Neutrophil (primary cell): ENCODE results near the gene ID4.

ENCODE experiments used
- H3K27ac ChIP-seq: fragments of 200-600 bp; sonication (generic); 2 replicates; pipeline ENCODE4 v1.5.1; 2016; ENCODE audit warnings: mild to moderate bottlenecking, moderate library complexity
- H3K27me3 ChIP-seq: fragments of 200-600 bp; sonication (generic); 2 replicates; pipeline ENCODE4 v1.6.0; 2016; ENCODE audit warnings: mild to moderate bottlenecking
- H3K36me3 ChIP-seq: fragments of 200-600 bp; sonication (generic); 2 replicates; pipeline ENCODE4 v1.5.1; 2017
- H3K4me1 ChIP-seq, 2 experiments: fragments of 200-600 bp in 1 of 2; sonication (generic) in 1 of 2; 1 replicate in 1 of 2; 2 replicates in 1 of 2; pipeline versions ENCODE4 v1.5.1 to v1.6.1; 2013 to 2016; ENCODE audit warnings: low read depth in 1 of 2, low read length in 1 of 2, mild to moderate bottlenecking in 1 of 2, moderate library complexity in 1 of 2; ENCODE audit not compliant: control insufficient read depth in 1 of 2, insufficient read depth in 1 of 2
- H3K4me3 ChIP-seq, 2 experiments: fragments of 200-600 bp in 1 of 2; sonication (generic) in 1 of 2; 1 replicate in 1 of 2; 2 replicates in 1 of 2; pipeline ENCODE4 v1.5.1; 2013 to 2016; ENCODE audit warnings: low read depth in 1 of 2, low read length in 1 of 2, mild to moderate bottlenecking in 1 of 2, moderate library complexity in 1 of 2
- H3K9me3 ChIP-seq: fragments of 200-600 bp; sonication (generic); 2 replicates; pipeline ENCODE4 v1.5.1; 2016
- TF ChIP-seq, protein P1 (sequence below): fragments of 200-600 bp; sonication (generic); IDR thresholded peaks from 2 replicates; pipeline ENCODE4 v1.5.1; 2016; ENCODE audit warnings: antibody characterized with exemption

ID4 gene

DNA sequence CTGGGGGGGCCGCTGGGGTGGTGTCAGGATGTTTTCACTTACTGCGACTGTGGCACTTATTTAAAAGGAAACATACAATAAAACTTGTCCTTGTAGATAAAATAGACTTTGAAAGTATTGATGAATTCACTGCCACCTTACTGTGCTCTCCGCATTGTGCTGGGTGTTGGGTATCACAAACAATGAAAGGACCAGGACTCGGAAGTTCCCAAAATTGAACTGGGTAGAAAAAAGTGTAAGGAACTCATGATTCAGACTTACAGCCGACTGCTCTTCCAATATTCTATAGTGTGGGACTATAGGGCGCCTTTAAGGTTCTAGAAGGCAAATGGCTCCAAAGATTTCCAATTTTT, 32.1 kb upstream of the ID4 start:
- H3K27me3 ChIP-seq: peaks cover 64% of the 10 kb centered on the region
- H3K36me3 ChIP-seq: no peaks in the 10 kb centered on the region
- no peaks in the 10 kb centered on the region for H3K4me1 ChIP-seq
- TF ChIP-seq, protein P1, sequence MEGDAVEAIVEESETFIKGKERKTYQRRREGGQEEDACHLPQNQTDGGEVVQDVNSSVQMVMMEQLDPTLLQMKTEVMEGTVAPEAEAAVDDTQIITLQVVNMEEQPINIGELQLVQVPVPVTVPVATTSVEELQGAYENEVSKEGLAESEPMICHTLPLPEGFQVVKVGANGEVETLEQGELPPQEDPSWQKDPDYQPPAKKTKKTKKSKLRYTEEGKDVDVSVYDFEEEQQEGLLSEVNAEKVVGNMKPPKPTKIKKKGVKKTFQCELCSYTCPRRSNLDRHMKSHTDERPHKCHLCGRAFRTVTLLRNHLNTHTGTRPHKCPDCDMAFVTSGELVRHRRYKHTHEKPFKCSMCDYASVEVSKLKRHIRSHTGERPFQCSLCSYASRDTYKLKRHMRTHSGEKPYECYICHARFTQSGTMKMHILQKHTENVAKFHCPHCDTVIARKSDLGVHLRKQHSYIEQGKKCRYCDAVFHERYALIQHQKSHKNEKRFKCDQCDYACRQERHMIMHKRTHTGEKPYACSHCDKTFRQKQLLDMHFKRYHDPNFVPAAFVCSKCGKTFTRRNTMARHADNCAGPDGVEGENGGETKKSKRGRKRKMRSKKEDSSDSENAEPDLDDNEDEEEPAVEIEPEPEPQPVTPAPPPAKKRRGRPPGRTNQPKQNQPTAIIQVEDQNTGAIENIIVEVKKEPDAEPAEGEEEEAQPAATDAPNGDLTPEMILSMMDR: no peak
- no peaks in the 10 kb centered on the region for H3K9me3 ChIP-seq
- no peak overlapping the region for H3K27ac ChIP-seq
- no peak overlapping the region for H3K4me3 ChIP-seq

DNA sequence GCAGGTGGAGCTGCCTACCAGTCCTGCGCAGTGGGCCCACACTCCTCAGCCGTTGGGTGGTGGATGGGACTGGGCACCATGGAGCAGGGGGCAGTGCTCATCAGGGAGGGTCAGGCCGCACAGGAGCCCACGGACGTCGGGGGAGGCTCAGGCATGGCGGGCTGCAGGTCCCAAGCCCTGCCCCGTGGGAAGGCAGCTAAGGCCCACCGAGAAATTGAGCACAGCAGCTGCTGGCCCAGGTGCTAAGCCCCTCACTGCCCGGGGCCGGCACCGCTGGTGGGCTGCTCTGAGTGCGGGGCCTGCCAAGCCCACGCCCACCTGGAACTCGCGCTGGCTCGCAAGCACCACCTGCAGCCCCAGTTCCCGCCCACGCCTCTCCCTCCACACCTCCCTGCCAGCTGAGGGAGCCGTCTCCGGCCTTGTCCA, 30.2 kb upstream of the ID4 start:
- no peak overlapping the region for H3K27ac ChIP-seq
- peaks cover 56% of the 10 kb centered on the region for H3K27me3 ChIP-seq
- H3K9me3 ChIP-seq: no peaks in the 10 kb centered on the region
- H3K4me1 ChIP-seq: no peaks in the 10 kb centered on the region
- no peak overlapping the region for H3K4me3 ChIP-seq
- no peaks in the 10 kb centered on the region for H3K36me3 ChIP-seq
- TF ChIP-seq, protein P1: no peak

DNA sequence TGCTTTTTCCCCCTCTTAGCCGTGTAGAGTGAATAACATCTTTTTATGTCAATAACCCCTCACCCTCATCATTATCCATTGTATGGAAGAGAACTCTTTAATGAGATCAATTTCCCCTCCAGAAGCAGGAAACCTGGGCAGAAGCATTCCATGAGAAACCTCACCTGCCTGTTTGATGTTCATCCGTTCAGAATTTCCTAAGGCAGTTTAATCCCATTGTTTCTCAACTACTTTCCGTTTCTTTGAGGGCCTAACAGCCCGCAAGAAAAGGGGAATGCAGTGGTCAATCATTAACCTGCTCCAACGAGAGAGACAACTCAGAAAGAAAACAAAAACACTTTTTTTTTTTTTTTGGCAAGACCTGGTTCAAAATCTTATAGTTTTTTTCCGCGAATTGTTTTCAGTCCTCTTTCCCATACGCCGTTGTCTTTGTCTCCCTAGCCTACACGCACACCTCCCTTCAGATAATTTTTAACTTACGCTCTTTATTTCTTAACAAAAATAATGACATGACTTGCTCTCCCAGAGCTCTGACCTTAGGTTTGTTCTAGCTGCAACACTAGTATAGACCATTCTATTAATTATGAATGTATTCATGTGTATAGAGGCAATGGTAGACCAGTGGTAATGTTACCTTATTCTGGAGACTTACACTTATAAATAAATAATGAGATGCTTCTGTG, 25.6 kb upstream of the ID4 start:
- Histone ChIP-seq H3K36me3 (no peaks in the 10 kb centered on the region), H3K4me1 (no peaks in the 10 kb centered on the region), H3K9me3 (no peaks in the 10 kb centered on the region), H3K27ac (no peak overlapping the region), H3K4me3 (no peak overlapping the region), H3K27me3 (peaks cover 27% of the 10 kb centered on the region)
- TF ChIP-seq, protein P1: no peak

DNA sequence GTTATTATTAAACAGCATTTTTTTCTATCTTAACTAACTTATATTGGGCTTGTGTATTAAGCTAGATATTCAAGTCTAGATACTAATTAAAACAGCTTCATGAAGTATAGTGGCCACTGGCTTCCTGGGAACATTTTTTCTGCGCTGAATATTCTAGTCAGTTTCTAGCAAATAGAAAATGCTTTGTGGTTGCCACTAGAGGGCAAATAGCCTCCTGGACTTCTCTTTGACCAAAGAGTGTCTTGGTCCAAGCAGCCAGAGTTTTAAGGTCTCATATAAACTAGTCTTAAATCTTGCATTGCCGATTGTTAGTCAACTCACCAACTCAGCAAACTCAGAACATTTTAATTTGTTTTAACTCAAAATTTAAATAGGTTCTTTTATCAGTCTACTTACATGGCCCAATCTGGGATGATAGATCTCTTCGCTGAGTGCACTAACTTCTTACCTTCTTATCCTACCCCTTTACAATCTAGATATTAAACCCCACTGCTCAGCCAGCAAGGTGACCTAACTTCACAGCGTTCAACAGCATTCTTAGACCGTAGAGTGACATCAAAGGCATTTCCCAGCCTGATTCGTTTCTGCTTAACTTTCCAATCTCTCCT, 24.6 kb upstream of the ID4 start:
- Histone ChIP-seq H3K4me3 (no peak overlapping the region), H3K4me1 (no peaks in the 10 kb centered on the region), H3K27me3 (peaks cover 25% of the 10 kb centered on the region), H3K27ac (no peak overlapping the region), H3K36me3 (no peaks in the 10 kb centered on the region), H3K9me3 (no peaks in the 10 kb centered on the region)
- TF ChIP-seq, protein P1: no peak

DNA sequence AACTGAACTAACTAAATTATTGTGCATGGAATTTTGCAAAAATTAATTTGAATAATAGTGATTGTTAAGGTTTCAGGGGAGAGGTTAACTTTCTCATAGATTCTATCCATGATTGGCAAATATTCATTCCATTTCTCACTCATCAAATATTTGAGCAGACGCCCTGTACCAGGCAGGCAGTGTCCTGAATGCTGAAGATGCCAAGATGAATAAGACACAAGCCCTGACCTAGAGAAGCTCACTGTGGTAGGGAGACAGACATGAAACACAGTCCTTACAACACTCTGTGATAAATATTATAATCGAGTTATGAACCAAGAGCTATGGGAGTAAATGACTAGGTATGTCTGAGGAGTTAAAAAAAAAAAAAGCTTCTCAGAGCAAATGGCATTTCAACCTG, 18.4 kb upstream of the ID4 start:
- no peaks in the 10 kb centered on the region for H3K4me1 ChIP-seq
- TF ChIP-seq, protein P1: no peak
- no peak overlapping the region for H3K27ac ChIP-seq
- no peaks in the 10 kb centered on the region for H3K36me3 ChIP-seq
- H3K27me3 ChIP-seq: peaks cover 5% of the 10 kb centered on the region
- no peak overlapping the region for H3K4me3 ChIP-seq
- H3K9me3 ChIP-seq: no peaks in the 10 kb centered on the region
